GM12878 (cell line): ENCODE results near the gene MAP4K5. TPM values are rescaled to one million over a fixed set of nuclear protein-coding genes. Genes with fewer than 3 reads are reported as not detected.

Experiments
- ATAC-seq: fragments of 200-7000 bp; cut with Tn5 transposase; 3 replicates; pipeline ENCODE4 v1.9.1; 2020; ENCODE audit warnings: mild to moderate bottlenecking, moderate library complexity
- BruUV-seq: library from RNA; stranded (reverse); fragments of 400-500 nt; replicated peaks from 2 replicates; lab custom pipeline; 2021; lab: Mats Ljungman, UMichigan
- CTCF ChIA-PET: fragments of 300-600 bp; sonication (Branson Sonifier 250); formaldehyde crosslinking; extraction: SDS; loops from one replicate; lab custom pipeline; 2021; ENCODE audit warnings: inconsistent platforms; lab: Yijun Ruan, JAX
- POLR2A ChIA-PET: fragments of 350-600 bp; formaldehyde crosslinking; extraction: SDS; loops from one replicate; lab custom pipeline; 2021; ENCODE audit warnings: inconsistent platforms; lab: Charles Lee
- RAD21 ChIA-PET: fragments of 300-600 bp; sonication (Branson Sonifier 250); formaldehyde crosslinking; loops from one replicate; lab custom pipeline; 2023; ENCODE audit warnings: antibody characterized with exemption; ENCODE audit not compliant: unreplicated experiment; lab: Charles Lee
- SMC1A ChIA-PET: fragments of 300-600 bp; sonication (Branson Sonifier 250); formaldehyde crosslinking; loops from one replicate; lab custom pipeline; 2023; ENCODE audit not compliant: unreplicated experiment, uncharacterized antibody; lab: Charles Lee
- DNase-seq: peaks from one replicate; pipeline ENCODE4 v3.0.0-alpha.2; 2011; ENCODE audit warnings: low read depth, low spot score
- FAIRE-seq: peaks from 3 replicates; lab custom pipeline; 2011; peaks lifted over from hg19 to GRCh38; lab: Jason Lieb, UNC
- H2AFZ ChIP-seq: 2 replicates; pipeline ENCODE4 v1.6.0; 2011; ENCODE audit warnings: low read depth, low read length, control low read depth; ENCODE audit not compliant: control insufficient read depth
- H3K27ac ChIP-seq: 2 replicates; pipeline ENCODE4 v1.5.1; 2011; ENCODE audit warnings: control low read depth; ENCODE audit not compliant: control insufficient read depth, insufficient read depth
- H3K27me3 ChIP-seq, 2 experiments: replicated peaks in 1 of 2; 2 replicates each; pipeline versions ENCODE4 v1.6.0 to v1.6.1; 2011; ENCODE audit warnings: low read length in 1 of 2; ENCODE audit not compliant: control insufficient read depth in 2 of 2, insufficient read depth in 2 of 2
- H3K36me3 ChIP-seq, 2 experiments: 2 replicates each; pipeline ENCODE4 v1.5.1; 2011; ENCODE audit warnings: low read length in 1 of 2; ENCODE audit not compliant: control insufficient read depth in 2 of 2, insufficient read depth in 2 of 2
- H3K4me1 ChIP-seq: 2 replicates; pipeline ENCODE4 v1.6.1; 2011; ENCODE audit warnings: mild to moderate bottlenecking, low read length, moderate library complexity, mixed read lengths; ENCODE audit not compliant: control insufficient read depth, insufficient read depth
- H3K4me2 ChIP-seq: 2 replicates; pipeline ENCODE4 v1.6.0; 2011; ENCODE audit warnings: control low read depth; ENCODE audit not compliant: control insufficient read depth, insufficient read depth
- H3K4me3 ChIP-seq: fragments of 200-600 bp; sonication (generic); 2 replicates; pipeline ENCODE4 v1.5.1; 2016
- H3K79me2 ChIP-seq: 2 replicates; pipeline ENCODE4 v1.6.0; 2011; ENCODE audit warnings: low read length; ENCODE audit not compliant: control insufficient read depth, insufficient read depth
- H3K9ac ChIP-seq: 2 replicates; pipeline ENCODE4 v1.8.0; 2011; ENCODE audit warnings: low read length, control low read depth, mixed read lengths; ENCODE audit not compliant: control insufficient read depth, insufficient read depth
- H3K9me3 ChIP-seq: replicated peaks from 3 replicates; pipeline ENCODE4 v1.5.1; 2011; ENCODE audit warnings: mild to moderate bottlenecking, low read length; ENCODE audit not compliant: control insufficient read depth, insufficient read depth
- H4K20me1 ChIP-seq: 2 replicates; pipeline ENCODE4 v1.6.0; 2011; ENCODE audit not compliant: control insufficient read depth, insufficient read depth
- FOXM1 ChIP-seq: IDR thresholded peaks from 2 replicates; pipeline ENCODE4 v1.6.1; 2012; ENCODE audit warnings: low read depth, mild to moderate bottlenecking, inconsistent platforms, low read length, moderate library complexity
- HDAC6 ChIP-seq: fragments of 200-600 bp; sonication (generic); IDR thresholded peaks from one replicate; pipeline ENCODE4 v1.8.0; 2017; ENCODE audit warnings: antibody characterized with exemption; ENCODE audit not compliant: unreplicated experiment
- IRF3 ChIP-seq: fragments of 450-650 bp; IDR thresholded peaks from 2 replicates; pipeline ENCODE4 v1.6.1; 2014; ENCODE audit warnings: mild to moderate bottlenecking
- SKIL ChIP-seq: fragments of 450-650 bp; IDR thresholded peaks from 2 replicates; pipeline ENCODE4 v1.6.1; 2017; ENCODE audit warnings: mild to moderate bottlenecking, low read depth, inconsistent platforms; ENCODE audit not compliant: poor library complexity, severe bottlenecking
- WGBS: methylation state at CpG from one replicate; pipeline ENCODE4 v1.1.6; 2016; ENCODE audit warnings: low lambda C conversion rate; ENCODE audit not compliant: insufficient replicate concordance, insufficient coverage; ENCODE audit errors: missing lambda C conversion rate; 5-methylcytosine and 5-hydroxymethylcytosine counted together
- in situ Hi-C: fragments of 300-500 bp; cut with MboI; formaldehyde crosslinking; loops from 9 replicates; pipeline ENCODE4 v1.14.3; 2018; ENCODE audit warnings: mixed read lengths
- intact Hi-C: fragments of 100-400 bp; cut with micrococcal nuclease; formaldehyde crosslinking; loops from one replicate; pipeline ENCODE4 v1.14.2; 2022; ENCODE audit not compliant: unreplicated experiment
- polyA plus RNA-seq, 11 experiments: library from polyadenylated mRNA; depleted of rRNA in 4 of 11; unstranded in 6 of 11; stranded (reverse) in 5 of 11; fragments of >200 nt; fragmentation: Nextera tagmentation in 4 of 11; fragmentation: Illumina TruSeq in 1 of 11; extraction: Ambion mirVana in 4 of 11; extraction: Trizol in 1 of 11; gene quantifications; 1 replicate in 1 of 11; 2 replicates in 10 of 11; pipeline versions ENCODE4 v1.2.1 to v1.2.3, GENCODE V29; 2011 to 2016; ENCODE audit warnings: inconsistent platforms in 2 of 11, missing spikeins in 2 of 11, low read depth in 1 of 11
- total RNA-seq, 4 experiments: library from RNA; depleted of rRNA in 3 of 4; stranded (reverse); fragments of >200 nt in 3 of 4; fragmentation: Illumina TruSeq in 1 of 4; extraction: Trizol in 1 of 4; gene quantifications; 2 replicates each; pipeline versions ENCODE4 v1.2.1 to v1.2.3, GENCODE V29; 2013 to 2021
- TF ChIP-seq, protein P1 (sequence below): fragments of 450-650 bp; IDR thresholded peaks from 2 replicates; pipeline ENCODE4 v1.6.1; 2018; ENCODE audit warnings: mild to moderate bottlenecking, low read depth, moderate library complexity; ENCODE audit not compliant: partially characterized antibody
- TF ChIP-seq, protein P2 (sequence below): fragments of 450-650 bp; IDR thresholded peaks from 2 replicates; pipeline ENCODE4 v1.6.1; 2017; ENCODE audit warnings: mild to moderate bottlenecking, moderate library complexity
- TF ChIP-seq, protein P3 (sequence below): IDR thresholded peaks from 2 replicates; pipeline ENCODE4 v1.6.1; 2012; ENCODE audit warnings: mild to moderate bottlenecking, low read depth, low read length

MAP4K5 gene
- total and polyA plus RNA-seq, 10 of the 15 experiments (the other 5 are each of a cell fraction or from before 2014, with no cell fraction given), result 9.1 to 41.3 (median 30.1) TPM

DNA sequence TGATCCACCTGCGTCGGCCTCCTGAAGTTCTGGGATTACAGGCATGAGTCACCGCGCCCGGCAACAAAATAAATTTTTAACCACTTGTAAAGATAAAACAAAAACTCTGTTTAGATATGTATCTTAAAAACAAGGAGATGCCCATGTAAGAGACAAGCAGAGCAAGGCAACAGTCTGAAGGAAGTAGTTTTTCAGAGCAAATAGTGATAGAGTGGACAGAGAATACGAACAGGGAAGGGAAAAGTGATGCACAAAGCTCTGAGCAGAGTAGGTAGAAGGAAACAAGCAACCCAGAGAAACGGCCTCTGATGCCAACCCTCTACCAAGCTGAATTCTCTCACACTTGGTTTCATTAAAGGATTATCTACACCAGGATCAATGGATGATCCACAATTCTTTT lies 110.9 kb downstream of the MAP4K5 start (continued):
- TF ChIP-seq, protein P1, sequence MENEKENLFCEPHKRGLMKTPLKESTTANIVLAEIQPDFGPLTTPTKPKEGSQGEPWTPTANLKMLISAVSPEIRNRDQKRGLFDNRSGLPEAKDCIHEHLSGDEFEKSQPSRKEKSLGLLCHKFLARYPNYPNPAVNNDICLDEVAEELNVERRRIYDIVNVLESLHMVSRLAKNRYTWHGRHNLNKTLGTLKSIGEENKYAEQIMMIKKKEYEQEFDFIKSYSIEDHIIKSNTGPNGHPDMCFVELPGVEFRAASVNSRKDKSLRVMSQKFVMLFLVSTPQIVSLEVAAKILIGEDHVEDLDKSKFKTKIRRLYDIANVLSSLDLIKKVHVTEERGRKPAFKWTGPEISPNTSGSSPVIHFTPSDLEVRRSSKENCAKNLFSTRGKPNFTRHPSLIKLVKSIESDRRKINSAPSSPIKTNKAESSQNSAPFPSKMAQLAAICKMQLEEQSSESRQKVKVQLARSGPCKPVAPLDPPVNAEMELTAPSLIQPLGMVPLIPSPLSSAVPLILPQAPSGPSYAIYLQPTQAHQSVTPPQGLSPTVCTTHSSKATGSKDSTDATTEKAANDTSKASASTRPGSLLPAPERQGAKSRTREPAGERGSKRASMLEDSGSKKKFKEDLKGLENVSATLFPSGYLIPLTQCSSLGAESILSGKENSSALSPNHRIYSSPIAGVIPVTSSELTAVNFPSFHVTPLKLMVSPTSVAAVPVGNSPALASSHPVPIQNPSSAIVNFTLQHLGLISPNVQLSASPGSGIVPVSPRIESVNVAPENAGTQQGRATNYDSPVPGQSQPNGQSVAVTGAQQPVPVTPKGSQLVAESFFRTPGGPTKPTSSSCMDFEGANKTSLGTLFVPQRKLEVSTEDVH, result no peak
- TF ChIP-seq, protein P2, sequence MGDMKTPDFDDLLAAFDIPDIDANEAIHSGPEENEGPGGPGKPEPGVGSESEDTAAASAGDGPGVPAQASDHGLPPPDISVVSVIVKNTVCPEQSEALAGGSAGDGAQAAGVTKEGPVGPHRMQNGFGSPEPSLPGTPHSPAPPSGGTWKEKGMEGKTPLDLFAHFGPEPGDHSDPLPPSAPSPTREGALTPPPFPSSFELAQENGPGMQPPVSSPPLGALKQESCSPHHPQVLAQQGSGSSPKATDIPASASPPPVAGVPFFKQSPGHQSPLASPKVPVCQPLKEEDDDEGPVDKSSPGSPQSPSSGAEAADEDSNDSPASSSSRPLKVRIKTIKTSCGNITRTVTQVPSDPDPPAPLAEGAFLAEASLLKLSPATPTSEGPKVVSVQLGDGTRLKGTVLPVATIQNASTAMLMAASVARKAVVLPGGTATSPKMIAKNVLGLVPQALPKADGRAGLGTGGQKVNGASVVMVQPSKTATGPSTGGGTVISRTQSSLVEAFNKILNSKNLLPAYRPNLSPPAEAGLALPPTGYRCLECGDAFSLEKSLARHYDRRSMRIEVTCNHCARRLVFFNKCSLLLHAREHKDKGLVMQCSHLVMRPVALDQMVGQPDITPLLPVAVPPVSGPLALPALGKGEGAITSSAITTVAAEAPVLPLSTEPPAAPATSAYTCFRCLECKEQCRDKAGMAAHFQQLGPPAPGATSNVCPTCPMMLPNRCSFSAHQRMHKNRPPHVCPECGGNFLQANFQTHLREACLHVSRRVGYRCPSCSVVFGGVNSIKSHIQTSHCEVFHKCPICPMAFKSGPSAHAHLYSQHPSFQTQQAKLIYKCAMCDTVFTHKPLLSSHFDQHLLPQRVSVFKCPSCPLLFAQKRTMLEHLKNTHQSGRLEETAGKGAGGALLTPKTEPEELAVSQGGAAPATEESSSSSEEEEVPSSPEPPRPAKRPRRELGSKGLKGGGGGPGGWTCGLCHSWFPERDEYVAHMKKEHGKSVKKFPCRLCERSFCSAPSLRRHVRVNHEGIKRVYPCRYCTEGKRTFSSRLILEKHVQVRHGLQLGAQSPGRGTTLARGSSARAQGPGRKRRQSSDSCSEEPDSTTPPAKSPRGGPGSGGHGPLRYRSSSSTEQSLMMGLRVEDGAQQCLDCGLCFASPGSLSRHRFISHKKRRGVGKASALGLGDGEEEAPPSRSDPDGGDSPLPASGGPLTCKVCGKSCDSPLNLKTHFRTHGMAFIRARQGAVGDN, result no peak

DNA sequence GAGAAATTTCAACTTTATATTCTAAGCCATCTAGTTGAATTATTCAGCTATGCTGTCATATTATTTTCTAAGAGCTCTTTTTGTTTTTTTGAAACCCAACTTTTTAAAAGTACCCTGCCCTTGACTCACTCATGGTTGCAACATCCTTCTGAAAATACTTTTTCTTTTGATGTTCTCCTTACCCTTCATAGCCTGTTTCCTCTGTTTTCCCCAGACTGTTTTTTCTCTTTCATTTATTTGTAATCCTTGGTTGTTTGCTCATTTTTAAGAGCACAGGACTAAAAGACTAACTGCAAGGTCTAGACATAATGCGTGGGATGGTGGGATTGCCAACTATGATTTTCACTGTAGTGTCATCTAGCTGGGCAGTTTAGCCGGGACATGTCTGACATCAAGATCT lies 114.5 kb downstream of the MAP4K5 start:
- no peak for FAIRE-seq
- TF ChIP-seq, protein P3, sequence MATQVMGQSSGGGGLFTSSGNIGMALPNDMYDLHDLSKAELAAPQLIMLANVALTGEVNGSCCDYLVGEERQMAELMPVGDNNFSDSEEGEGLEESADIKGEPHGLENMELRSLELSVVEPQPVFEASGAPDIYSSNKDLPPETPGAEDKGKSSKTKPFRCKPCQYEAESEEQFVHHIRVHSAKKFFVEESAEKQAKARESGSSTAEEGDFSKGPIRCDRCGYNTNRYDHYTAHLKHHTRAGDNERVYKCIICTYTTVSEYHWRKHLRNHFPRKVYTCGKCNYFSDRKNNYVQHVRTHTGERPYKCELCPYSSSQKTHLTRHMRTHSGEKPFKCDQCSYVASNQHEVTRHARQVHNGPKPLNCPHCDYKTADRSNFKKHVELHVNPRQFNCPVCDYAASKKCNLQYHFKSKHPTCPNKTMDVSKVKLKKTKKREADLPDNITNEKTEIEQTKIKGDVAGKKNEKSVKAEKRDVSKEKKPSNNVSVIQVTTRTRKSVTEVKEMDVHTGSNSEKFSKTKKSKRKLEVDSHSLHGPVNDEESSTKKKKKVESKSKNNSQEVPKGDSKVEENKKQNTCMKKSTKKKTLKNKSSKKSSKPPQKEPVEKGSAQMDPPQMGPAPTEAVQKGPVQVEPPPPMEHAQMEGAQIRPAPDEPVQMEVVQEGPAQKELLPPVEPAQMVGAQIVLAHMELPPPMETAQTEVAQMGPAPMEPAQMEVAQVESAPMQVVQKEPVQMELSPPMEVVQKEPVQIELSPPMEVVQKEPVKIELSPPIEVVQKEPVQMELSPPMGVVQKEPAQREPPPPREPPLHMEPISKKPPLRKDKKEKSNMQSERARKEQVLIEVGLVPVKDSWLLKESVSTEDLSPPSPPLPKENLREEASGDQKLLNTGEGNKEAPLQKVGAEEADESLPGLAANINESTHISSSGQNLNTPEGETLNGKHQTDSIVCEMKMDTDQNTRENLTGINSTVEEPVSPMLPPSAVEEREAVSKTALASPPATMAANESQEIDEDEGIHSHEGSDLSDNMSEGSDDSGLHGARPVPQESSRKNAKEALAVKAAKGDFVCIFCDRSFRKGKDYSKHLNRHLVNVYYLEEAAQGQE, result no peak
- no peak for TF ChIP-seq IRF3
- no peak for TF ChIP-seq HDAC6
- no peak for TF ChIP-seq FOXM1
- no peak for TF ChIP-seq SKIL

More for the DNA sequence above, 114.5 kb downstream of the MAP4K5 start:
- WGBS, result 94% methylated on average over 2 of the region's 2 CpGs
- intact Hi-C loops, result no loop called here
- Histone ChIP-seq H3K9me3 (no peaks in the 10 kb centered on the region), H2AFZ (no peak overlapping the region), H3K4me2 (no peak overlapping the region), H3K36me3 (no peaks in the 10 kb centered on the region; a peak in 1 of 4 replicates), H3K27me3 (no peaks in the 10 kb centered on the region), H3K4me3 (no peak overlapping the region), H3K27ac (no peak overlapping the region), H3K79me2 (no peaks in the 10 kb centered on the region), H4K20me1 (no peaks in the 10 kb centered on the region), H3K9ac (no peak overlapping the region), H3K4me1 (no peaks in the 10 kb centered on the region)
- POLR2A ChIA-PET, result interaction anchor here (0.5 kb wide), 1 partner anchor 190 kb away, joined by 4 read pairs; no protein-coding TSS in a partner anchor
- DNase-seq (no peak), ATAC-seq (no peak)
- CTCF ChIA-PET, result no interaction called here
- RAD21 ChIA-PET, result no interaction called here
- in situ Hi-C loops, result no loop called here
- BruUV-seq, result no TSS peak
- SMC1A ChIA-PET, result interaction anchor here (1.2 kb wide), 2 partner anchors 41 to 75 kb away, joined by 3 read pairs; no protein-coding TSS in a partner anchor
